Measurements from ENCODE around the gene TNS3. TPM values are rescaled to one million over a fixed set of nuclear protein-coding genes. Genes with fewer than 3 reads are reported as not detected.

The TNS3 gene
- total and polyA plus RNA-seq, 9 of the 15 experiments (the other 6 are each of a cell fraction or from before 2014, with no cell fraction given) = 0.20 TPM; not detected in 8

DNA sequence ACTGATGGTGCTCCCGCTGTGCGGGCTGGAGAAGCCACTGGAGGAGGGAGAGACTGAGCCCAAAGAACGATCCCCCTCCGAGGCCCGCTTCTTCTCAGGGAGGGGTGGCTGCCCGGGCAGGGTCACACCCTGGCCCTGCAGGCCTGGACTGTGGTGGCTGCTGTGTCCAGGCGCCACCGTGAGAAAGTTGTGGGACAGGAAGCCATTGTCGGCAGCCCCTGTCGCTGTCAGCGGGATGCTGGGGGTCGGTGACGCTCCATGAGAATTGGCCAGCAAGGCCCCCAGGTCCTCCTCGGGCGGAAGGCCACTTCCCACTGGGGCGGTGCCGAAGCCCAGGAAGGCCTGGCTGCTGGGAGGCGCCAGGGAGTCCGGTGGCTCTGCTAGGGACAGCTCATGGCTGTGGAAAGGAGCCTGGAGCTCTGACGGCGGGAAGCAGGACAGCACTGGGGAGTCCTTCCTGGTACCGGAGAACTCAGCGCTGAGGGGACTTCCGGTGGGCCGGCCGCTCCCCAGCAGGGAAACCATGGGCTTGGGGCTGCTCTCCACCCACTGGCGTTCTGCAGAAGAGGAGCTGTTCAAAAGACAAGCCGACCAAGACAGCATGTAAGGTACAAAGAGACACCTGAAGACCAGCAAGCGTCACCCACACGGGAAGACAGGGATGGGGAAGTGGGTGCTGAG, 278.8 kb downstream of the TNS3 start:
- intact Hi-C loops (cut with micrococcal nuclease) = no loop called here
- ATAC-seq (peak; percentile 38; the same call in 1 of the 3 replicates), DNase-seq (ENCODE audit: extremely low read depth in 1 of 4, low spot score in 3 of 4) (no peak), FAIRE-seq (no peak)
- no peaks in the 10 kb centered on the region for H3K36me3 ChIP-seq (ENCODE audit: control insufficient read depth, insufficient read depth, low read length)
- H3K4me2 ChIP-seq (ENCODE audit: insufficient read depth, low read length) = no peak overlapping the region
- no peak overlapping the region for H3K4me3 ChIP-seq
- H3K27me3 ChIP-seq (ENCODE audit: control insufficient read depth in 2 of 2, insufficient read depth in 2 of 2, low read length in 2 of 2) = peaks cover 25 to 60% of the 10 kb centered on the region in 2 experiments
- POLR2A ChIA-PET = no interaction called here
- no TSS peak for BruUV-seq (replicated peaks)
- TF ChIP-seq STAT5B (CRISPR knock-in tag; IDR thresholded peaks at IDR 0.05) (no peak), ZNF699 (CRISPR knock-in tag; IDR thresholded peaks at IDR 0.05; ENCODE audit: insufficient replicate concordance) (no peak)
- H3K79me2 ChIP-seq (ENCODE audit: control insufficient read depth, insufficient read depth, low read length) = no peaks in the 10 kb centered on the region
- H3K4me1 ChIP-seq (replicated peaks in 1 of 2; ENCODE audit: control insufficient read depth in 2 of 2, insufficient read depth in 2 of 2, low read length in 2 of 2) = no peaks in the 10 kb centered on the region; a peak in 1 of 5 replicates
- WGBS (ENCODE audit: insufficient coverage, low coverage, missing lambda C conversion rate) = 2% methylated on average over 22 of the region's 30 CpGs
- no peaks in the 10 kb centered on the region for H3K9me1 ChIP-seq (ENCODE audit: control insufficient read depth, insufficient read depth, low read length)
- H3K9me3 ChIP-seq (replicated peaks; ENCODE audit: control insufficient read depth, insufficient read depth, low read depth, low read length) = no peaks in the 10 kb centered on the region
- no peak overlapping the region for H2AFZ ChIP-seq (ENCODE audit: low read depth, low read length)
- H3K27ac ChIP-seq (ENCODE audit: extremely low read depth, low read depth, low read length) = no peak overlapping the region
- no peaks in the 10 kb centered on the region for H4K20me1 ChIP-seq (replicated peaks; ENCODE audit: control insufficient read depth, insufficient read depth, low read length)
- in situ Hi-C loops (cut with MboI) = no loop called here
- CTCF ChIA-PET (ENCODE audit: low intra/inter-chr PET ratio) = no interaction called here
- no peak overlapping the region for H3K9ac ChIP-seq (ENCODE audit: insufficient read depth in 1 of 2, low read depth in 2 of 2, low read length in 2 of 2)

DNA sequence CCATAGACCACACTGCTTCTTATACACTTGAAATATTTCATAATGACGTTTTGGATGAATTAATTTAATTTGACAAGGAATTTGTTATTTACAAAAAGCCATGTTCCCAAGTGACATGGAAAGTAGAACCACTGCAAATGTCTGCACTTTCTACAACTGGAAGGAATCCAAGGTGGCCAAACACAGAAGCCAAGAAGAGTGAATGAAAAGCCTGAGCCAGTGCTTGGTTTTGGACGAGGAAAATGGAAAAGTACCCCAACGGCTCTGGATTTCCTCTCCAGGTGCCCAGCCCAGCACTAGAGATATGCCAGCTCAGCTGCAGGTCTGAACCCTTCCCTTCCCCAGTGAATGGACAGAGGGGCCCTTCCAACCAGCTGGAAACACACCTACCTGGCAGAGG, 279.4 kb downstream of the TNS3 start:
- no peak overlapping the region for H3K9ac ChIP-seq (ENCODE audit: insufficient read depth in 1 of 2, low read depth in 2 of 2, low read length in 2 of 2)
- POLR2A ChIA-PET = no interaction called here
- no peak overlapping the region for H2AFZ ChIP-seq (ENCODE audit: low read depth, low read length)
- FAIRE-seq (no peak), ATAC-seq (no peak), DNase-seq (ENCODE audit: extremely low read depth in 1 of 4, low spot score in 3 of 4) (no peak)
- intact Hi-C loops (cut with micrococcal nuclease) = no loop called here
- H3K36me3 ChIP-seq (ENCODE audit: control insufficient read depth, insufficient read depth, low read length) = no peaks in the 10 kb centered on the region
- no peak overlapping the region for H3K27ac ChIP-seq (ENCODE audit: extremely low read depth, low read depth, low read length)
- H3K9me3 ChIP-seq (replicated peaks; ENCODE audit: control insufficient read depth, insufficient read depth, low read depth, low read length) = no peaks in the 10 kb centered on the region
- BruUV-seq (replicated peaks) = no TSS peak
- H4K20me1 ChIP-seq (replicated peaks; ENCODE audit: control insufficient read depth, insufficient read depth, low read length) = no peaks in the 10 kb centered on the region
- no peak overlapping the region for H3K4me3 ChIP-seq
- in situ Hi-C loops (cut with MboI) = no loop called here
- H3K4me2 ChIP-seq (ENCODE audit: insufficient read depth, low read length) = no peak overlapping the region
- H3K4me1 ChIP-seq (replicated peaks in 1 of 2; ENCODE audit: control insufficient read depth in 2 of 2, insufficient read depth in 2 of 2, low read length in 2 of 2) = no peaks in the 10 kb centered on the region; a peak in 1 of 5 replicates
- H3K27me3 ChIP-seq (ENCODE audit: control insufficient read depth in 2 of 2, insufficient read depth in 2 of 2, low read length in 2 of 2) = peaks cover 25 to 60% of the 10 kb centered on the region in 2 experiments
- CTCF ChIA-PET (ENCODE audit: low intra/inter-chr PET ratio) = no interaction called here
- 0% methylated on average over 3 of the region's 3 CpGs for WGBS (ENCODE audit: insufficient coverage, low coverage, missing lambda C conversion rate)
- no peaks in the 10 kb centered on the region for H3K79me2 ChIP-seq (ENCODE audit: control insufficient read depth, insufficient read depth, low read length)
- no peaks in the 10 kb centered on the region for H3K9me1 ChIP-seq (ENCODE audit: control insufficient read depth, insufficient read depth, low read length)
- TF ChIP-seq SMAD3 (CRISPR knock-in tag; conservative IDR thresholded peaks at IDR 0.05) (no peak), TEAD2 (tag; IDR thresholded peaks at IDR 0.05) (no peak), SIRT6 (IDR thresholded peaks at IDR 0.05; ENCODE audit: low read depth, low read length) (no peak), JUND (IDR thresholded peaks at IDR 0.05; ENCODE audit: borderline replicate concordance, low read depth, low read length) (no peak), JUND (tag; IDR thresholded peaks at IDR 0.05; ENCODE audit: borderline replicate concordance, low read depth, low read length) (no peak), STAG1 (CRISPR knock-in tag; IDR thresholded peaks at IDR 0.05; ENCODE audit: borderline replicate concordance) (no peak), ZNF561 (CRISPR knock-in tag; conservative IDR thresholded peaks at IDR 0.05) (no peak)
- TF ChIP-seq, protein P1, sequence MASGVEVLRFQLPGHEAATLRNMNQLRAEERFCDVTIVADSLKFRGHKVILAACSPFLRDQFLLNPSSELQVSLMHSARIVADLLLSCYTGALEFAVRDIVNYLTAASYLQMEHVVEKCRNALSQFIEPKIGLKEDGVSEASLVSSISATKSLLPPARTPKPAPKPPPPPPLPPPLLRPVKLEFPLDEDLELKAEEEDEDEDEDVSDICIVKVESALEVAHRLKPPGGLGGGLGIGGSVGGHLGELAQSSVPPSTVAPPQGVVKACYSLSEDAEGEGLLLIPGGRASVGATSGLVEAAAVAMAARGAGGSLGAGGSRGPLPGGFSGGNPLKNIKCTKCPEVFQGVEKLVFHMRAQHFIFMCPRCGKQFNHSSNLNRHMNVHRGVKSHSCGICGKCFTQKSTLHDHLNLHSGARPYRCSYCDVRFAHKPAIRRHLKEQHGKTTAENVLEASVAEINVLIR (CRISPR knock-in tag; IDR thresholded peaks at IDR 0.05) = no peak
- TF ChIP-seq, protein P2, sequence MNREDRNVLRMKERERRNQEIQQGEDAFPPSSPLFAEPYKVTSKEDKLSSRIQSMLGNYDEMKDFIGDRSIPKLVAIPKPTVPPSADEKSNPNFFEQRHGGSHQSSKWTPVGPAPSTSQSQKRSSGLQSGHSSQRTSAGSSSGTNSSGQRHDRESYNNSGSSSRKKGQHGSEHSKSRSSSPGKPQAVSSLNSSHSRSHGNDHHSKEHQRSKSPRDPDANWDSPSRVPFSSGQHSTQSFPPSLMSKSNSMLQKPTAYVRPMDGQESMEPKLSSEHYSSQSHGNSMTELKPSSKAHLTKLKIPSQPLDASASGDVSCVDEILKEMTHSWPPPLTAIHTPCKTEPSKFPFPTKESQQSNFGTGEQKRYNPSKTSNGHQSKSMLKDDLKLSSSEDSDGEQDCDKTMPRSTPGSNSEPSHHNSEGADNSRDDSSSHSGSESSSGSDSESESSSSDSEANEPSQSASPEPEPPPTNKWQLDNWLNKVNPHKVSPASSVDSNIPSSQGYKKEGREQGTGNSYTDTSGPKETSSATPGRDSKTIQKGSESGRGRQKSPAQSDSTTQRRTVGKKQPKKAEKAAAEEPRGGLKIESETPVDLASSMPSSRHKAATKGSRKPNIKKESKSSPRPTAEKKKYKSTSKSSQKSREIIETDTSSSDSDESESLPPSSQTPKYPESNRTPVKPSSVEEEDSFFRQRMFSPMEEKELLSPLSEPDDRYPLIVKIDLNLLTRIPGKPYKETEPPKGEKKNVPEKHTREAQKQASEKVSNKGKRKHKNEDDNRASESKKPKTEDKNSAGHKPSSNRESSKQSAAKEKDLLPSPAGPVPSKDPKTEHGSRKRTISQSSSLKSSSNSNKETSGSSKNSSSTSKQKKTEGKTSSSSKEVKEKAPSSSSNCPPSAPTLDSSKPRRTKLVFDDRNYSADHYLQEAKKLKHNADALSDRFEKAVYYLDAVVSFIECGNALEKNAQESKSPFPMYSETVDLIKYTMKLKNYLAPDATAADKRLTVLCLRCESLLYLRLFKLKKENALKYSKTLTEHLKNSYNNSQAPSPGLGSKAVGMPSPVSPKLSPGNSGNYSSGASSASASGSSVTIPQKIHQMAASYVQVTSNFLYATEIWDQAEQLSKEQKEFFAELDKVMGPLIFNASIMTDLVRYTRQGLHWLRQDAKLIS (CRISPR knock-in tag; IDR thresholded peaks at IDR 0.05) = no peak
